ENCODE results near the gene PIGW.
"Not testable (repeated sequence)": the region's sequence is repeated elsewhere in the genome, so short reads cannot be mapped to it uniquely, and the experiment has no call there.

The PIGW gene

DNA sequence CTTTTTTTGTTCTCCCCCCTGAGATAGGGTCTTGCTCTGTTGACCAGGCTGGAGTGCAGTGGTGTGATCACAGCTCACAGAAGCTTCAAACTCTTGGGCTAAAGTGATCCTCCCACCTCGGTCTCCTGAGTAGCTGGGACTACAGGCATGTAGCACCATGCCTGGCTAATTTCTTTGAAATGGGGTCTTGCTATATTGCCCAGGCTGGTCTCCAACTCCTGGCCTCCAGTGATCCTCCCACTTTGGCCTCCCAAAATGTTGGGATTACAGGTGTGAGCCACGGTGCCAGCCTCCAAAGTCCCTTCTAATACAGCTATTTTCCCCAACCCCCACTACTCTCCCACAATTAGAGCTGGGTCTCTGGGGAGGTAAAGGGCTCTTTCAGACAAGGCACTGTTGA lies 26.3 kb upstream of the PIGW start:
- DNase-seq = not testable (repeated sequence)

DNA sequence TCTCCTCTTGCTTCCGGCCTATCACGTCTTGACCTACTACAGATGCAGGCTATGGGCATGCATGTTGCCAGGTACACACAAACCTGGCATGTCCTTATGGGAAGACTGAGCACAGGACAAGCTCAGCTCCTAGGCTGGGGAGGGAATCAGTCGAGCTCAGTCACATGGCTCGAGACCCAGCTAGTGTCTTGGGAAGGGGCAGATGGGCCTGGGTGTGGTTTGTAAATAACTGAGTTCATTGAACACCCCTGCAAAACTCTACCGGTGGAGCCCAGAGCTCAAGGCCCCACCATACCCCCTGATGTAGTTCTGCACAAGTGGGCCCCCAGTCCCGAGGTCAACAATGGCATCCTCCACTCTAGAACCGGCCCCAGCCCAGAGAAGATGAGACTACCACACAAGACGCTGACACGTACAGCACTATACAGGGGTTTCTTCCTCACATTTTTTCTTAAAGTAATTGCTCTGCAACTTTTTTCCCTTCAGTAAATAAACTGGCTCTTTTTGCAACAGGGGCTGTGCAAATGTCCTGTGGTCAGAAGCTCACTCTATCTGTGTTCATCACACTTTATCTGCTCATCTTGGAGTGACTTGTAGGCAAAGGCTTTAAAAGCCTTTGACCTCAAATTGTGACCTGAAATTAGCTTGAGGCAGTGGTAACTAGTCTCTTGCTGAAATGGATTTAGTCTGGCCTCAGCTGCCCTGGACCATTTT lies 25.4 kb upstream of the PIGW start:
- no peak for DNase-seq

DNA sequence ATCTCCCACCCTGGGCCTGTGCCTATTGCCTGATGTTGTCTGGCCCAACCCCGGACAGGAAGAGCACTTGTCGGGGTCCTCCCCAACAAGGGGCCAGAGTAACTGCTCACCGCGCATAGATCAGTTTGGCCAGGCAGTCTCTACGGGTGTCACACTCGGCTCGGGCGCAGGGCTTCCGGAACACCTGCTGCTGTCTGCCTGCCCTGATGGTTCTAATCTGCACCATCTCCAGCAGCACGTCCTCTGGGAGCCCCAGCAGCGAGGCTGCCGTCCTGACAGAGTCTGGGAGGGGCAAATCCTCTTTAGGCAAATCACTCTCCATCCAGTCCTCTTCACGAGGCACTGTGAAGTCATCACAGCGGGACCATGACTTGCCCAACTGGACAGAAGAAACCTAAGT lies 24.2 kb upstream of the PIGW start:
- no peak for DNase-seq

DNA sequence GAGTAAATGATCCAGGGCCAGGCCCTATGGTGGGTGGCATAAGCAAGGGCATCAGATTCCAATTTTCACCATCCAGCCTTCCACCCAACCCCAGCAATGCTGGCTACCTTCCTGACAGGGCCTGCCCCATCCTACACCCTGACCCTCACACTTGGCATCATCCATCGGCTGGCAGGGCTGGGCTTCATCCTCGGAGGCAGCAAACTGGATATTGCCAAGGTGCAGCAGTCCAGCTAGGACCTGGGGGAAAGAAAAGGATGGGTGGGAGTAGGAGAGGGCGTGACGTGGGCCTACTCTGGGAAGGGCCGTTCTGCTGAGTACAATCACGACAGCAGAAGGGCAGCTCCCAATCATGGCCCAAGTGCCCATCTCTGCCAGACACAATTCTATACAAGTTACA lies 23.6 kb upstream of the PIGW start:
- no peak for DNase-seq

DNA sequence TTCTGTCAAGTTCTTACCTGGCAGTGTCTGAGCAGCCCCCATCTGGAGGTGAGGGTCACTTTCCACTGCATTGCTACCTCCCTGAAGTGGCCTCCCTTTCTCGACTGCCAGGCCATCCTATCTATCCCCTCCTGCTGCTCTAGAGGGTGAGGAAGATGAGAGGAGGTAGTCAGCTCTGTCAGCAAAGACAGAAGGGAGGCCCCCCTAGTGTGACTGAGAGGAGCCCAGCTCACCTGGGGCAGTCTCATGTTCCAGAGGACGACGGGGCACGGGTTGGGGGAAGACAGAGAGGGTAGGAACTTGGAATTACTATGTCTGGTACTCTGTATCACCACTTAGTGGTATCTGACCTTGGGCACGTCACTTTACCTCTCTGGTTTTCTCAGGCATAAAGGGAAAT lies 22.1 kb upstream of the PIGW start:
- no peak for DNase-seq

DNA sequence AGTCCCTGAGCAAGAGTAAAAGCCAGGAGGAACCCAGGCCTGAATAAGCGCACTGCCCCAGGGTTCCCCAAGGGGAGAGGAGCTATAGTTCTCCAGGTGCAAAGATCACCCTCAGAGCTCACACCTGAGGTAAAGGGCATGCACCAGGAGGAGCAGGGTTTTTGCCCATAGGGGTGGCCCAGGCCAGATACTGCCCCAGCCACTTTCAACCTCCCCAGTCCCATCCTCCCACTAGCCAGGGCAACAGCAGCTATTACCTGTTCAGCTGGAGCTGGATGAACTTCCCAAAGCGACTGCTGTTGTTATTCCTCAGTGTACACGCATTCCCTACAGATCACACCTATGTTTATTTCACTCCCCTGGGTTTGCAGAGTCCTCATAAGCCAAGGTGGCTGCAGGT lies 19.9 kb upstream of the PIGW start:
- DNase-seq = no peak

DNA sequence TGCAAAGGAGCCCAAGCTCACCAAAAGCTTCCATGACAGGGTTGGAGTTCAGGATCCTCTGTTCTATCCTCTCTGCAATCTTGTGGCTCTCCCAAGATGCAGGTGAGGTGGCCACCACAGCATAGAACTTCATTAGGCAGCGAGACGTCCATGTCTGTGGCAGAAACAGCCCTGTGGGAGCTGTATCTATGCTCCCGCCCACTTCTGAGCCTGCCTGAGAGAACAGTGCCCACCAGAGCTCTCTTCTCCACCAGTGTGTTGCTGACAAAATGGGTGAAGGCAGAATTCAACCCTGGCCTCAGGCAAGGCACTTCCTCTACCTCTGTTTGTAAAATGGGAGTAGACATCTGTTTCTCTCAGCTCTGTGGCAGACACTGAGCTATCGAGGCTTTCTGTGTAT lies 18.9 kb upstream of the PIGW start:
- DNase-seq = no peak

DNA sequence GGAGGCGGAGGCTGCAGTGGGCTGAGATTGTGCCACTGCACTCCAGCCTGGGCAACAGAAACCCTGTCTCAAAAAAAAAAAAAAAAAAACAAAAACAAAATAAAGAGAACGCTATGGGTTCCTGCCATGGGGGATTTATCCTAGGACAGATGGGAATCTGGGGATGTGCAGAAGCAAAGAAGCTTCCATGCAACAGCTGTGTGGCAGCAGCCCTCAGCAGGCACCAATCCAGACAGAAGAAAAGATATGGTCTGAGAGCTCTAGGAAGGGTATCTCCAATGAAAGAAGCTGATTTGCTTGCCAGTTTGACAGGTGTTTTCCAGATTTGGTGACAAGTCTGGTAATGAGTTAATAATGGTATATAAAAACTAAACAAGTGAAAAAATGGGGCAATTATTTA lies 11.7 kb upstream of the PIGW start:
- no peak for DNase-seq

DNA sequence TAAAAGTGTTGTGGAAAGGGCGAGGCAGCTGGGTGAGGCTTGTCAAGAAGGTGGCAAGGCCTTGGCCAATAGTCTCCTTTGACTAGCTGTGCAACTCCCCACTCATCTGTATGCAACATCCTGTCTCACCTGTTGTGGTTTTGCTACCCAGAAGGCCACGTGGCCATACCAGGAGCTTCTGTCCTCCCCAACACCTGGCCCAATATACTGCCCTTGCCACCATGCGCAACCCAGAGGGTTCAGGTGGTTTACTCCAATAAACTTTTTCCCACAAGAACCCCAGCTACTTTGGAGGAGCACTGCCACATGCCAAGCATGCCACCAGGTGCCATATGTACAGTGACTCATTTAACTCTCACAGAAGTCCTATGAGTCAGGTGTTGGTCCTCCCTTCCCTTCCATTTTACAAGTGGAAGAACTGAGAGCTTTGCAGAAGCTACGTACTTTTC lies 10.3 kb upstream of the PIGW start:
- no peak for DNase-seq

DNA sequence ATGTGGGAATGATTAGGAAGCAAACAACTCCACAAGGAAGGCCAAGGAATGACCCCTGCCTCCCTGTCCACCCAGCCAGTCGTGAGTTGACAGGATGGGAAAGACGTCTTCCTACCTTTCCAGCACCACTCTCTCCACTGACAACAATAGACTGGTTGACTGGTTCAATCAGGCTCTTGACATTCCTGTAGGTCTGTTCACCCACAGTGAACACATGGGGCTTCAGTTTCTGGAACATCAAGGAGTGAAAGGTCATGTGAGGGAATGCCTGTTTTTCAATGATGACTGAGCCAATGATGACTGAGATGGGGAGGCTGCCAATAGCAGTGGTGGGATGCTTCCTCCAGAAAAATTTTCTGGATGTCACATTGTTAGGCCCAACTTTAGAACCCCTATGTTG lies 9.7 kb upstream of the PIGW start:
- DNase-seq = no peak

DNA sequence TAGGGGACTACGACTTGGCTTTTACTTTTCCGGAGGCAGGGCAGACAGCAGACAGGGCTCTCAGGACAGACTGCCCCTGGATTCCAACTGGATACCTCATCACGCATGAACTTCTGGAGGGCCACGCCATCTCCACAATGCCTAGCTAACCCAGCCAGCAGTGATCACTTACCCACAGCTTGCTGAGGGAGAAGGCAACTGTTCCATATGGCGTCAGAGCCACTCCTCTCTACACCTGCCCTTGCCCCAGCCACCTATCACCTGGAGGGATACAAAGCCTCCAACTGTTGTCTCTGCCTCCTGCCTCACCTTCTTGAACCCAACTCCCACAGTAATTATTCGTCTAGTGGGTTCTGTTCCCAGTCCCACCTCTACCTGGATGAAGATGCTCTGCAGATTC lies 8.9 kb upstream of the PIGW start:
- no peak for DNase-seq

DNA sequence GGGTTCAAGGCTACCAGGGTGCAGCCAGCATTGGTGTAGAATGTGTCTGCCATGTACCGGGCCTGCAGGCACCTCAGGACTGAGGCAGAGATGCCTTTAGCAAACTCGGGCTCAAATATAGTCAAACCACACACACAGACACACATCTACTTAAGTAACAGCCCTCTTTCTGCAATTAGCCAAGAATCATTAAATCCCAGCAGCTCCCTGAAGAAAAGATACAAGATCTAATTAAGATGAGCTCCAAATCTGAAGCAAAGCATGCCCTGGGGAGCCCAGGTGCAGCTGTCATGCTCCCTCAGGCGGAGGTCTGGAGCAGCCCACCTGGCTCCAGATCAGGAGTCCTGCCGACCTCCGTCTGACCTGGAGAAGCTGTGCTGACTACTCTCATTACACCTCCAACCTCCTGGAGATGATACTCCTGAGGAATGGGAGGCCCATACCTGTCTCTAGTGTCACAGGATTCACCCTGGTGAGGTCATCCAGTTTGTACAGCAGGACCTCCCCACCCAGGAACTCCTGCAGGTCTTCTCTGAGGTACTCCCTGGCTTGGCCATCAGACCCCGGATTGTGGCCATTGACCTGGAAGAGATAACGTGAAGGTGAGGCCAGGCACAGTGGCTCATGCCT lies 7.1 kb upstream of the PIGW start:
- no peak for DNase-seq

DNA sequence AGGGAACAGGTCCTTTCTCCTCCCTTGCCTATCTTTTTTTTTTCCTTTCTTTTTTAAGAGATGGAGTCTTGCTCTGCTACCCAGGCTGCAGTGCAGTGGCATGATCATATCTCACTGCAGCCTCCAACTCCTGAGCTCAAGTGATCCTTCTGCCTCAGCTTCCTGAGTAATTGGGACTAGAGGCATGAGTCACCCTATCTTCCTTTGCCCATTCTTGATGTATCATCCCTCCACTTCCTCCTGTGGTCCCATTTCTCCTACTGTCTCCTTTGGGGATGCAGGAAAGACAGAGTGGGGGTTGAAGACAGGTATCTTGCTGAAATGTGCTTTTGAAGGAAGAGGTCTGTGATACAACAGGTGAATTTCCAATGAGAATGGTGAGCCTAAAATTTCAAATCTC lies 5.7 kb upstream of the PIGW start:
- no peak for DNase-seq

DNA sequence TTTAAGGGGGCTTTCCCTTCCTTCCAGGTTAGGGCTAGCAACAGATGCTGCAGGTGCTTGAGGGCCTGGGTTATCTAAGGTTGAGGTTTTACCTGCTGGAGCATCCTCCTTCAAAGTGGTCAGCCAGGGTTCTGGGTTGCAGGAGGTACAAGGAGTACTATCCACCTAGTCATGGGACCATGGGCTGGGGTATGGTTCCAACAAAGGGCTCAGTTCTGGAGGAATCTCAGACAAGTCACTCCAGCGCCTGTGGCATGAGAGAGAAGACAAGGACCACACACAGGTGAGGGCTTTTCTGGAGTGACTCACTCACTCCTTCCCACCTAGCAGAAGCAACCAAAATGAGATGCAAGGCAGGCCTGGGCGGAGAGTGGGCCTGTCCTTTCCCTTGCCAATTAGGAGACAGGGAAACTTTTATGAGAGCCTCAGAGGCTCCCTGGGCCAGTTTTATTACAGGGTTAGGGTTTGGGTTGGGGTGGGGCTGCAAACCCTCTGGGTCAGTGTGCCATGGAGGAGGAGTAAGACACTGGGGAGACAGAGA lies 2.3 kb upstream of the PIGW start:
- no peak for DNase-seq

DNA sequence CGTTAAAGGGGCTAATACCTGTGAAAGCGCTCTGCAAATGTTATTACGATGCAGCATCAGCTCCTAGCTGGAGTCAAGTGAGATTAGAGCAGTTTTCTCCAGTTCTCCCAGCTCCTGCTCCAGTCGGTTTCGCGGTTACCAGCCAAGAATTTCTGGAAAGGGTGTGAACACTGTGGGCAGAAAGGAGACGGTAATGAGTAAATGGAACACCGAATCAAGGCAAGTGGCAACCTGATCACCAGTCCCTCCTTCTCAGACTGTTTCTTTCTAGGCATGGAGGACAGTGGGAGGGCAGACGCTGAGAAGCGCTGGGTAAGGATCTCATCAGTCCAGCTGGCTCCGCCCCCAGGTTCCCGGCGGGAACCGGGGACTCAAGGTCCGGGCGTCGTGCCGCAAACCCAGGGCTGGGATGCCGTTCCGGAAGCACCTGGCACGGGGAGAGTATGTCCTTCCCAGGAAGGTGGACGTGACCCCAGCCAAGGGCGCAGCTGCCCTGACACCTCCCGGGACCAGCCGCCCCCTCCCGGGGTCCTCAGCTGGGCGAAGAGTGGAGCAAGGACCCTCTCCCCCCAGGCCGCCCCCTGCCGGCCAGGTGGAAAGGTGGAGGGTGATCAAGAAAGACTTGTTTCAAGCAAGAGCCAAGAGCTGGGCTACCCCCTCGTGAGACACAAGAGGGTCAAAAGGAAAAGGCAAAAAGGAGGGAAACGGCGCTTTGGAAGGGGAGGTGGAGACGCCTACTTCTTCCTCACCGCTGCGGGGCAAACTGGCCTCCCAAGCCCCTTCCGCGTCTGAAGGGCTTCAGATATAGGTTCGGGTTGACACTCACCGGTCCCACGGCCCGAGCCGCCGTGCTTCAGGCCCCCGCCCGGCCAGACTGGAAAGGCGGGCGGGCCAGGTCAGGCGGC lies 600 bp upstream of the PIGW start:
- peak; percentile 46 for DNase-seq

DNA sequence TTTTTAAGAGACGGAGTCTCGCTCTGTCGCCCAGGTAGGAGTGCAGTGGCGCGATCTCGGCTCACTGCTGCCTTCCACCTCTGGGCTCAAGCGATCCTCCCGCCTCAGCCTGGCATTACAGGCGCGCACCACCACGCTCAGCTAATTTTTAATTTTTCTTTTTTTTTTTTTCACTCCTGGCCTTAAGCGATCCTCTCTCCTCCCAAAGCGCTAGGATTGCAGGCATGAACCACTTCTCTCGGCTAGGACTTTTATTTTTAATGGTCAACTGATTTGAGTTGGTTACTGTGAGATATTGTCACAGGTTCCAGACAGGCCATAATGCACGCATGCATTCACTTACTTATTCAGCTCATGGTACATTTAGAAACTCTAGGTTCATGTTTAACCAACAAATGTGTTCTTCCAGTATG lies 888 bp downstream of the PIGW start:
- DNase-seq = no peak

DNA sequence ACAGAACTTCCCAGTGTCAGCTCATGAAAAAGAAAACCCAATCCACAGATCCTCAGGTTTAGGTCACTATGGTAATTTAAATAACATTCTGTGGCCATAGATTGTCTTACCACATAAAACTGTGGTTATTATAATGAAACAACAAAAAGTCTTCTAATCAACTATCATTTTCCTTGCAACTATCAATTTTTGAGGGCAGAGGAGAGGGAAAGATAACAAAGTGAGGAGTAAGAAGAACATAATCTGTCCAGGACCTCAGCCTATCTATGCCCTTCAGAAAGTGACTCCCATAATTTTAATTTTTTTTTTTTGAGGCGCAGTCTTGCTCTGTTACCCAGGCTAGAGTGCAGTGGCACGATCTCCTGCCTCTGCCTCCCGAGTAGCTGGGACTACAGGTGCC lies 5.9 kb downstream of the PIGW start:
- no peak for DNase-seq

DNA sequence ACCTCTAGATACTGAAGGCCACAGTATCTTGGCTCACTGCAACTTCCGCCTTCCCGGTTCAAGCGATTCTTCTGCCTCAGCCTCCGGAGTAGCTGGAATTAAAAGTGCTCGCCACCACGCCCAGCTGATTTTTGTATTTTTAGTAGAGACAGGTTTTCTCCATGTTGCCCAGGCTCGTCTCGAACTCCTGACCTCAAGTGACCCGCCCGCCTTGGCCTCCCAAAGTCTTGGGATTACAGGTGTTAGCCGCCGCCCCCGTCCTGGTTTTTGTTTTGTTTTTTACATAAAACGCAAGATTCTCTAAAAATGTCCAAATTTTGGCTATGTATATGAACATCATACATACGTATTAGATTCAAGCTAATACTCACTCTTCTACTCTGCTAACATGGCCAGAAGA lies 8.0 kb downstream of the PIGW start:
- no peak for DNase-seq

DNA sequence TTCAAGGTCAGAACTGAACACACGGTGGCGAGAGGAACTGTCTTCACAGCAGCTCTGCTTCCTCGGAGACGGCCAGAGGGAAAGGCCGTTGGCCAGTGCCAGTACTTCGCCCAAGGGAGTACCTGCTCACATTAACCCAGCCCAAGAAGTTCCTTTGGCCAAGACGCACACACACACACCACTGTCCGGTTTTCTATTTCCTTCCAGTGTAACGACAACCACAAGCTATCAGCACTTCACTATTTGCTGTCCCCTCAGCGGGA lies 9.2 kb downstream of the PIGW start:
- peak; percentile 10 for DNase-seq

DNA sequence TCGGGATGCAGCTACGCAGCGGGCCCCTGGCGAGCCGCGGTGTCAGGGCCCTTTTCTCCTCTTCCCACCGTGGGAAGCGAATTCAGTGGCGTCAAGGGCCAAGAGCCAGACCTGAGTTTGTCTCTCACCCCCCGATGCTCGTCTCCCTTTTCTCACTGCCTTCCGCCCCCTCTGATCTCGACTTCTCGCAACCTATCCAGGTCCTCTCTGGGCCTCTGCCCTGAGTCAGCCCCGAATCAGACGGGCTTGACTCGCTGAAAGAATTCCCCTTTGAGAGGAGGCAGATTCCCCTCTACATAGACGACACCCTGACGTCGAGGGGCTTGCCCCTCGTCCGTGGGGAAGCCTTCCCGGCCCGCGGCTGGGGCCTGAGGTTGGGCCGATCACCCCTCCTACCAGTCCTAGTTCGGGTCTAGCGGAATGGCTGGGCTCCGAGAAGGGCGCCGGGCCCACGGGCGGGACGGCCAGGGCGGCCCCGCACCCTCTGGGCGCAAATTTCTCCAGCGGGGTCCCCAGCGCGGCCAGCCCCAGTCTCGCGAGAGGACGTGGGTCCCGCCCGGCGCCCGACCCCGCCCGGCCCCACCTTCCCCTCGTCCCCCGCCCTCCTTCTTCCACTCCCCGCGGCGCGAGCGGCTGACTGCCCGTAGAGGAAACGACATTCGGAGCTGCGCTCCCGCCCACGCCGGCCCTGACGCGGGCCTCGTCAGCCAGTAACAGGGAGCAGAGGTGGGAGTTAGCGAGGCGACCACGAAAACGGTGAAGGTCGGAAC lies 9.7 kb downstream of the PIGW start, which contains the start of gene GGNBP2:
Gene GGNBP2 (plus strand): TSS at position 613 of the 770 bp plus-strand sequence. CDS start 806 bp downstream, outside the sequence.
- DNase-seq = peak; percentile 95

DNA sequence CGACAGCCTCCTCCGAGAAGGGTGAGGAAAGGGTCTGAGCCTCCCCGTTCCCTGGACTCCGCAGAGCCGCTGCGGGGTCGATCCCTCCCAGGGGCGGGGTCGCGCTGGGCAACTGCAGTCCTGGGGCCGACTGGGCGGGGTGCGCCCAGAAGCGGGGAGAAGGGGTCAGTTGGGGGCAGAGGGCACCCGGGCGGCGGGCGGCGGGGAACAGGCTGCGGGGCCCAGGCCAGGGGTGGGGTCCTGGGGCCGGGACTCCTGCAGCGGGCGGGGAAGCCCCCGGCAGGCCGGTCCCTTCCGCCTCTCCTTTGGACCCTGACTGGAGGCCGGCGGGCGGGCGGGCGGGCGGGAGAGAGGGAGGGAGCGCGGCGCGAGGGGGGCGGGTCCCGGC lies 10.3 kb downstream of the PIGW start:
- no peak for DNase-seq

DNA sequence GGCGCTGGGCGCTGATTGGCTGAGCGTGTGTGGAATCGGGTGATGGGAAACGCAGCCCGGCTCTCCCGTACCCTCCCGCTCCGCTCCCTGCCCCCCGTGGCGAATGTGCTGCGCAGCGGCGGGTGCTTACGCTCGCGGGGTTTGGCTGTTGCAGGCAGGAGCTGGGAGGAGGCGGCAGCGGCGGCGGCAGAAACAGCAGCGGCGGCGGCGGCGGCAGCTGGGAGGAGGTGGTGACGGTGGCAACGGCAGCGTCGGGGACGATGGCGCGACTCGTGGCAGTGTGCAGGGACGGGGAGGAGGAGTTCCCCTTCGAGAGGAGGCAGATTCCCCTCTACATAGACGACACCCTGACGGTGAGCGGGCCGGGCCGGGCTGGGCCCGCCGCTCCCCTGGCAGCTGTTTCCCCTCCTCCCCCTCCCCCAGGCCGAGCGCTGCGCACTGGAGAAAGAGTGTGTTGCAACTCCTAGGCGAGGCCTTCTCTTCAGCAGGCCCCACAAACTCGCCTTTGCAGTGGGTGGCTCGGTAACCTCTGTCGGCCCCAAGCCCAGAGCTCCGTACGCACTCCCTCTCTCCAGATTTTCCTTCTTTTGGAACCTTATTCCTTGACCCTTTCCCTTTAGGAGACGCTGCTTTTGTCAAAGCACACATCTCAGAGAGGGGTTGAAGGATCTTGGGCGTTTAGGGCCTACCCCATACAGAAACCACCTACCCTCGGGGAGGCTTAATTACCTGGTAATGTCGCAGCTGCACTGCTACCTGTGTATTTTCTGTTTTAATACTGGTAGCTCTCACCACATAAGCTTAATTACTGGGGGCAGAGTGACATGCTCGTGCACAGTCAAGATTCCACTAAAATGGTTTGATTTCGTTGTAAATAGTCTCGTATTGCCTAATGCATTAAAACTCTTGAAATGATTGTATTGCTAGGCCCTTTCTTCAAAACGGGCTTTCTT lies 11.0 kb downstream of the PIGW start:
- DNase-seq = peak; percentile 96

All from stimulated activated naive CD4-positive, alpha-beta T cell treated with Interleukin-2 at 50 U/mL for 16 hours (primary cell).